22Rv1 (cell line): ENCODE measurements around the gene GMDS.

ENCODE experiments used
- ZFX ChIP-seq: fragments of 450-650 bp; IDR thresholded peaks from 2 replicates; pipeline ENCODE4 v1.6.1; 2017; ENCODE audit warnings: antibody characterized with exemption, borderline replicate concordance
- TF ChIP-seq, protein P1 (sequence below): fragments of 450-650 bp; IDR thresholded peaks from 2 replicates; pipeline ENCODE4 v1.5.1; 2017; ENCODE audit warnings: mild to moderate bottlenecking

DNA sequence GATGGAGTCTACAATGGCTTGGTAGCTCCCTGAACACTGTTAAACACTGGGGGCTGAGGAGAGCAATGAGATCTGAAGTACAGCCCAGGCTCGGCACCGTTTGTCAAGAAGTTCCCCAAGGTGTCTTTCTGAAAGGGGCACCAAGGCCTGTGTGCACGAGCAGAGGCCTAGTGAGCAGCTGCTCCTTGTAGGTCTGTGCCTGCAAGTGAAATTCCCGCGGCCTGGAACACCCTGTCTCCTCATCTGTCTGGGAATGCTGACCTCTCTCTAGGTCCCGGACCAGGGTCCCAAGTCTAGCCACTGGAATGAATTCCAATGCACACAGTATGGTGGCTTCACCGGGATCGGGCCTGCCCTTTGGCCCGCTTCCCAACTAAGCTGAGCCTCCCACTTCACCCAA, 500.9 kb downstream of the GMDS start:
- TF ChIP-seq, protein P1, sequence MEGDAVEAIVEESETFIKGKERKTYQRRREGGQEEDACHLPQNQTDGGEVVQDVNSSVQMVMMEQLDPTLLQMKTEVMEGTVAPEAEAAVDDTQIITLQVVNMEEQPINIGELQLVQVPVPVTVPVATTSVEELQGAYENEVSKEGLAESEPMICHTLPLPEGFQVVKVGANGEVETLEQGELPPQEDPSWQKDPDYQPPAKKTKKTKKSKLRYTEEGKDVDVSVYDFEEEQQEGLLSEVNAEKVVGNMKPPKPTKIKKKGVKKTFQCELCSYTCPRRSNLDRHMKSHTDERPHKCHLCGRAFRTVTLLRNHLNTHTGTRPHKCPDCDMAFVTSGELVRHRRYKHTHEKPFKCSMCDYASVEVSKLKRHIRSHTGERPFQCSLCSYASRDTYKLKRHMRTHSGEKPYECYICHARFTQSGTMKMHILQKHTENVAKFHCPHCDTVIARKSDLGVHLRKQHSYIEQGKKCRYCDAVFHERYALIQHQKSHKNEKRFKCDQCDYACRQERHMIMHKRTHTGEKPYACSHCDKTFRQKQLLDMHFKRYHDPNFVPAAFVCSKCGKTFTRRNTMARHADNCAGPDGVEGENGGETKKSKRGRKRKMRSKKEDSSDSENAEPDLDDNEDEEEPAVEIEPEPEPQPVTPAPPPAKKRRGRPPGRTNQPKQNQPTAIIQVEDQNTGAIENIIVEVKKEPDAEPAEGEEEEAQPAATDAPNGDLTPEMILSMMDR = no peak
- no peak for TF ChIP-seq ZFX
